GM21423 (cell line): ENCODE measurements around the gene HDHD2.

Experiments used
- ATAC-seq: cut with Tn5 transposase; IDR thresholded peaks from one replicate; pipeline ENCODE4 v1.9.1; 2021; ENCODE audit warnings: mild to moderate bottlenecking, moderate library complexity; ENCODE audit not compliant: unreplicated experiment

Gene HDHD2

GRCh38 chr18:47149457-47150028 is 757 bp downstream of the HDHD2 start:
- no peak for ATAC-seq

GRCh38 chr18:47146206-47146605 is 4.1 kb downstream of the HDHD2 start:
- no peak for ATAC-seq

- ATAC-seq = no peak
Observed at GRCh38 chr18:47143899-47144485, 6.3 kb downstream of the HDHD2 start.

- ATAC-seq = no peak
Observed at GRCh38 chr18:47143153-47143552, 7.1 kb downstream of the HDHD2 start.

GRCh38 chr18:47141289-47141688 is 9.0 kb downstream of the HDHD2 start:
- no peak for ATAC-seq

GRCh38 chr18:47121146-47121545 is 29.2 kb downstream of the HDHD2 start:
- ATAC-seq = no peak

- ATAC-seq = no peak
Observed at GRCh38 chr18:47120428-47120827, 29.9 kb downstream of the HDHD2 start.

GRCh38 chr18:47118981-47119380 is 31.3 kb downstream of the HDHD2 start:
- no peak for ATAC-seq

GRCh38 chr18:47115205-47115604 is 35.1 kb downstream of the HDHD2 start:
- ATAC-seq = no peak

GRCh38 chr18:47113796-47114540 is 36.3 kb downstream of the HDHD2 start:
- no peak for ATAC-seq

GRCh38 chr18:47110492-47111274 is 39.6 kb downstream of the HDHD2 start:
- no peak for ATAC-seq

GRCh38 chr18:47109720-47110119 is 40.6 kb downstream of the HDHD2 start:
- no peak for ATAC-seq

- ATAC-seq = no peak
Observed at GRCh38 chr18:47108998-47109405, 41.3 kb downstream of the HDHD2 start.

GRCh38 chr18:47108373-47108772 is 41.9 kb downstream of the HDHD2 start:
- ATAC-seq = no peak

- no peak for ATAC-seq
Observed at GRCh38 chr18:47100212-47100831, 50.0 kb downstream of the HDHD2 start.

GRCh38 chr18:47095810-47096209 is 54.5 kb downstream of the HDHD2 start:
- ATAC-seq = no peak

- ATAC-seq = no peak
Observed at GRCh38 chr18:47087676-47088075, 62.6 kb downstream of the HDHD2 start.

- ATAC-seq = no peak
Observed at GRCh38 chr18:47081578-47081977, 68.7 kb downstream of the HDHD2 start.

- ATAC-seq = no peak
Observed at GRCh38 chr18:47080872-47081271, 69.4 kb downstream of the HDHD2 start.

GRCh38 chr18:47077111-47077510 is 73.2 kb downstream of the HDHD2 start:
- no peak for ATAC-seq
